H1 (cell line): Measurements from ENCODE around the gene GRM5.

Experiments
- ATF3 ChIP-seq: IDR thresholded peaks from 2 replicates; pipeline ENCODE4 v1.6.1; 2011; ENCODE audit warnings: low read depth, mild to moderate bottlenecking, low read length; ENCODE audit not compliant: insufficient read depth
- KDM4A ChIP-seq: IDR thresholded peaks from one replicate; pipeline ENCODE4 v1.7.1; 2012; ENCODE audit warnings: low read depth, mild to moderate bottlenecking, moderate library complexity, low read length, inconsistent platforms; ENCODE audit not compliant: severe bottlenecking
- SIN3A ChIP-seq, 2 experiments: IDR thresholded peaks in 1 of 2; conservative IDR thresholded peaks in 1 of 2; 2 replicates each; pipeline ENCODE4 v1.6.1; 2011 to 2012; ENCODE audit warnings: low read length in 2 of 2, improper control_type of control experiment in 1 of 2, low read depth in 1 of 2, mild to moderate bottlenecking in 1 of 2
- TF ChIP-seq, protein P1 (sequence below): IDR thresholded peaks from 2 replicates; pipeline ENCODE4 v1.6.1; 2011; ENCODE audit warnings: low read length, improper control_type of control experiment

GRCh38 chr11:88515002-88515401 lies 550.8 kb downstream of the GRM5 start:
- TF ChIP-seq, protein P1, sequence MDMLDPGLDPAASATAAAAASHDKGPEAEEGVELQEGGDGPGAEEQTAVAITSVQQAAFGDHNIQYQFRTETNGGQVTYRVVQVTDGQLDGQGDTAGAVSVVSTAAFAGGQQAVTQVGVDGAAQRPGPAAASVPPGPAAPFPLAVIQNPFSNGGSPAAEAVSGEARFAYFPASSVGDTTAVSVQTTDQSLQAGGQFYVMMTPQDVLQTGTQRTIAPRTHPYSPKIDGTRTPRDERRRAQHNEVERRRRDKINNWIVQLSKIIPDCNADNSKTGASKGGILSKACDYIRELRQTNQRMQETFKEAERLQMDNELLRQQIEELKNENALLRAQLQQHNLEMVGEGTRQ = no peak
- TF ChIP-seq SIN3A (conservative IDR thresholded peaks at IDR 0.05 in 1 of 2, IDR thresholded peaks at IDR 0.05 in 1 of 2; ENCODE audit: low read depth in 1 of 2, low read length in 2 of 2) (no peak), ATF3 (no peak), KDM4A (no peak)
